Forelimb muscle (tissue), 1 donor: ENCODE data around the gene GAB4. TPM values are rescaled to one million over a fixed set of nuclear protein-coding genes. Genes with fewer than 3 reads are reported as not detected.
"Not testable (repeated sequence)": the region's sequence is repeated elsewhere in the genome, so short reads cannot be mapped to it uniquely, and the experiment has no call there.

Experiments
- DNase-seq: peaks from one replicate; pipeline ENCODE4 v3.0.0-alpha.2; 2013; ENCODE audit warnings: low read depth
- polyA plus RNA-seq: library from polyadenylated mRNA; unstranded; fragments of 120-200 nt; gene quantifications from one replicate; pipeline ENCODE4 v1.2.1, GENCODE V29; 2013; ENCODE audit not compliant: insufficient read length

Gene GAB4
- polyA plus RNA-seq, 1 donor, result not detected

DNA sequence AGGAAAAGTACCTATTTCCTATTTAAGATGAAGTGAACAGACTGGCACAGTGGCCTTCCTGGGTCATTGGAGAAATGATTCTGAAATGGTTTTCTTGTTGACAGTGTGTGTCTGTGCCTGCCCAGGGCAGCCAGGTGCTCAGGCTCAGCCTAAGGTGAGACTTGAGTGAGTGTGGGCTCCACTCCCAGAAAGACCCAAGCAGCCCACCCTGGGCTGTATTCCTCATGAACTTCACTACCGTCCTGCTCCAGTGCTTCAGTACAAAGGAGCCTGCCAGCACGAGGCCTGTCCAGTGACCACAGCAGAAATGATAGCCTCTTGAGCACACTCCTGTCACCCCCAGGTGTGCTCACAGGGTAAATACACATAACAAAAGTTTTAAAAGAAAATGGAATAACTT lies 49.5 kb downstream of the GAB4 start:
- DNase-seq, result no peak

GRCh38 chr22:16957781-16958180 lies 50.2 kb downstream of the GAB4 start:
- no peak for DNase-seq

- no peak for DNase-seq
These were observed 51.7 kb downstream of the GAB4 start for GRCh38 chr22:16956290-16956689.

GRCh38 chr22:16955678-16956210 lies 52.3 kb downstream of the GAB4 start:
- no peak for DNase-seq

DNA sequence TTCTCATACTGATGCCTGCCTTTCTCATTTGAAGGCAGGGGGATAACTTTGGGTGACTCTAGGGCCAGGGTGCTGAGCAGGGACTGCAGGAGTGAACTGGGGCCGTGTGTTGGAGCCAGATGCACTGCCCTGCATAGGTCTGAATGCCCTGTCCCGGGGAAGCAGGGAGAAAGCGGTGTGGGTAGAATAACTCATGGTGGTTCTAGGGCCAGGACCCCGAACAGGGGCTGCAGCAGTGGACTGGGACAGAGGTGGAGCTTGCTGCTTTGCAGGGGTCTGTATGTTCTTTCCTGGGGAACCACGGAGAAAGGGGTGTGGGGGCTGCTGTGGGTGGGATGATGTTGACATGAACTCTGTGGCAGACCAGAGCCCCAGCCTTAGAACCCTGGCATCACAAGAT lies 52.9 kb downstream of the GAB4 start:
- DNase-seq, result no peak

DNA sequence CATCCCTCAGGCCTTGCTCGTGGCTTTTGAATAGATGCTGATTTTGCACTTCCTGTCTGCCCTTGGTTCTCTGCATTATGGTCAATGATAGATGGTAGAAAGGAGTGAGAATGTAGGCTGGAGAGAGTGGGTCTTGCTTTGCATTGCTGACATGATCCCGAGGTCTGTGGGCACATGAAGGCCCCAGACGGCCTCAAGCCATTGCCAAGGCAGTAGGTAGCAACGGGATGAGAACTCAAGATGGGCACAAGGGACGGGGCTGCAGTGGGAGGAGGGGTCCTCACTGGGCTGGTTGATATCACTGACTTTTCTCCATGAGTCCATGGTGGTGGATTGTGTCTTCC lies 54.0 kb downstream of the GAB4 start:
- DNase-seq, result no peak

- DNase-seq, result no peak
These were observed 54.6 kb downstream of the GAB4 start for GRCh38 chr22:16953206-16954059.

DNA sequence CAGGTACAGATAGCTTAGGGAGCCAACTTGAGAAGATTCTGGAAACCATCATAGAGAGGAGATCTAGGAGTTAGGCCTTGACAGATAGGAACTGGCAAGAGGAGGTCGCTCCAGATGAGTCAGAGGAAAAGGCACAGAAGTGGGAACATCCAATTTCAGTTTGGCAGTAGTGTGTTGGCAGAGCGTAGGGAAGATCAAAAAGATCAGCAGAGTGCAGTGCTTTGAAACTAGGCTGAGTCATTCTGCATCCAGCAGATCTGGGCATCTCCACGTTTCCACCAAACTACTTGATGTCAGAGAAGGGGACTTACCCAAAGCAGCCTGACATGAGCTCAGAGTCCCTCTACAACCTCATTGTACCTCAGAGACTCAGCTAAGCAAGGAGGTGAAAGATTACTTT lies 58.5 kb downstream of the GAB4 start:
- no peak for DNase-seq

DNA sequence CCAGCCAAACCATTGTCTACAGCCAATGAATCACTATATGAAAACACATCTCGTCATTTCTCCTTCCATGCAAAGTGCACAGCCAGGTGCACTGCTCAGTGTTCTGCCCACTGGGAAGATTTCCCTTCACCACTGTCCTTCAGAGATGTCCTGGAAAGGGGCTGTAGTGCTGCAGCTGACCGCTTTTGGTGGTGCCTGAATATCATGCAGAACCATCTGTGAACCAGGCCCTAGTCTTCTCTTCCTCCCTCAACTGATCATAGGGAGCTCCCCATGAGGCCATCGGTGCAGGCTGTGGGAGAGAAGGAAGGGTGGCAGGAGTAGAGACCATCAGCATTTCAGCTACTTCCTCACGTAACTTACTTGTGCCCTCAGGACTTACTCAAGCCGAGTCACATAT lies 70.2 kb downstream of the GAB4 start:
- no peak for DNase-seq

GRCh38 chr22:16937209-16937608 lies 70.8 kb downstream of the GAB4 start:
- not testable (repeated sequence) for DNase-seq

GRCh38 chr22:16936625-16937024 lies 71.4 kb downstream of the GAB4 start:
- DNase-seq, result no peak

DNA sequence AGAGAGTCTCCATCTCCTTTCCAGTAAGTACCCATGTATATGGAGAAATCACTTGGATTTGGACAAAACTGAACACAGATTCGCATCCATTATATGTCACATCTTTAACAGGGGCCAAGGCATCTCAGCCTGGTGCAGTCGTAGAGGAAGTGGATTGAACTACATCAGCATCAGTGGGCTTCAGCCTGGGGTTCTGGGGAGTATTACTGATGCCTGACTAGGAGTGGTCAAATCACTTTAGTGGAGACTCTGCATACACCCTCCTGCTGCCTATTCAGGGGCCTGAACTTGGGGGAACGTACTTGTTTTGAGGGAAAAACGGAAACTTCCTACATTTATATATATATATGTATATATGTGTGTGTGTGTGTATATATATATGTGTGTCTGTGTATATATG lies 72.8 kb downstream of the GAB4 start:
- DNase-seq, result no peak

- DNase-seq, result no peak
These were observed 74.4 kb downstream of the GAB4 start for GRCh38 chr22:16933291-16934282.

DNA sequence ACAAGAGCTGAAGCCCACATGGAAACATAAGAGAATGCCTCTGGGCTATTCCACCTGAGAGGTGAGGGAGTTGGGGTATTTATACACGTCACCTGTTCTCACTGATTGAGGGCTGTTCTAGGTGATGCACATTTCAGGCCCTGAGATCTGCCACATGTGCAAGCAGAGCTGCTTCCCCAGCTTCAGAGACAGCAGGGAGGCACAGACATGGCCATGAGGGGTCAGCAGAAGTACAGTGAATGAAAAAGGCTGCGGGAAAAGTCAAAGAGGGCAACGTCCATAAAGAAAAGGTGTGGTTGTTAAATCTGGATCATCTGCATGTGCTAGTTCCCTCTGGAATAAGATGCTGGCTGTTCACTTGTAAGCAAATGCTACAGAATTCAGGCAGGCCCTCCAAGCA lies 75.4 kb downstream of the GAB4 start:
- no peak for DNase-seq

- DNase-seq, result no peak
These were observed 82.5 kb downstream of the GAB4 start for GRCh38 chr22:16925407-16925966.

GRCh38 chr22:16922706-16923105 lies 85.3 kb downstream of the GAB4 start:
- DNase-seq, result no peak

DNA sequence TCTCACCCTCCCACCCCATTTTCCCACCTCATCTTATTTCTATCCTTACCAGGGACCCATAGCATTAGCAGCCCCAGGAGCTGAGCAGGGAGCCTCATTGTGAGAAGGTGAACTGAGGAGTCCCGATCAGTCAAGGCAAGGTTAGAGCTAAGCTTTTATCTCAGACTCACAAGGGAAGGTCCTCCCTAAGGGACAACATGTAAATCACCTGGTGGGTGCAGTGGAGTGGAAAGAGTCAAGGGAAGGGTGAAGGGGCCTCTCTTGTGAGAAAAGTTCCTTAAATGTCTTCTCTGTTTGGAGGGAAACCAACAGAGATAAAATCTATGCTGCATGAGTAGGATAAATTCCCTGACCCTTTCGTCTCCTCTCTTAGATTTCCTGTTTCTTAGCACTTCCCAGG lies 85.9 kb downstream of the GAB4 start:
- DNase-seq, result no peak

DNA sequence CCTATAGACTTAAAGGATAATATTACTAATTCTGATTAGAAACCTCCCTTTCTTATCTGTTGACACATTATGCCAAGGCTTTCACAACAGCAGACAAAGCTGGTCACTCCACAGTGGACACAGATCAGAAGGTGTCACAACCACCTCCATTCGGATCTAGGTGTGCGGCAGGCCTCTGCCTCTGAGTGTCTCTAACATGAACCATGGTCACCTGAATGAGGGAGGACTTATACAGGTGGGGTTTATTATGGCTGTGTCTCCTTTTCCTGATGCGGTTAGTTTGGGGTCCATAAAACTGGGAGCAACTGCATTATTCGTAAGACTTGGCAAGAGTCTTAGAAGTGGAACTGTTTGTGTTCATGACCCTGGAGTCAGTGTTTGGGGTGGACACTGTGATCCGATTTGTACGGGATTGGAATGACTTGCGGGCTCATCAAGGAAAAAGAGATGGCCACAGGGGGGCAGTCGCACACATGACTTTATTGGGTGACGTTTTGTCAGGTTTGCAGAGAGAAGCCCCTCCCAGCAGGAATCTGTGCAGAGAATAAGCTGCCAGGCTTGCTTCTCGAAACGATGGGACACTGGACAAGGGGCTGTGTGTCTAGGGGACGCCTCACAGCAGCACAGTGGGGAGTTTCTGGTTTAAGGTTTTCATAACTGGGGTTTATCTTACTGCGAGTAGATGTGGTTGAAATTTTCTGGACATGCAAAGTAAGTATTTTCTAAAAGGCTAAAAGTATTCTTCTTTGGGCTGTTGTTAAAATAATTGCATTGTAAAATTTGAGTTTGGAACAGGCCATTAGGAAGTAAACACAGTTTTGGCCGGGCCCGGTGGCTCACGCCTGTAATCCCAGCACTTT lies 90.6 kb downstream of the GAB4 start:
- peak; percentile 19 for DNase-seq

- DNase-seq, result no peak
These were observed 92.3 kb downstream of the GAB4 start for GRCh38 chr22:16915701-16916100.

DNA sequence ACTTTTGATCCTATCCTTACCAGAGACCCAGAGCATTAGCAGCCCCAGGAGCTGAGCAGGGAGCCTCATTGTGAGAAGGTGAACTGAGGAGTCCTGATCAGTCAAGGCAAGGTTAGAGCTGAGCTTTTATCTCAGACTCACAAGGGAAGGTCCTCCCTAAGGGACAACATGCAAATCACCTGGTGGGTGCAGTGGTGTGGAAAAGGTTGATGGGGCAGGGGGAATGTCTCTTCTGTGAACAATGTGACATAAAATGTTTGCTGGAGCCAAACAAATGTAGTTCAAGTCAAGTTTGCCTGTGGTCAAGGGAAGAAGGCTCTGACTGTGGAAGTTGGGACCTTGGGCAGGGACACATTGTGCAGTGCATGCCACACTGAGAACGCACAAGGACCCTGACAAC lies 93.1 kb downstream of the GAB4 start:
- not testable (repeated sequence) for DNase-seq

DNA sequence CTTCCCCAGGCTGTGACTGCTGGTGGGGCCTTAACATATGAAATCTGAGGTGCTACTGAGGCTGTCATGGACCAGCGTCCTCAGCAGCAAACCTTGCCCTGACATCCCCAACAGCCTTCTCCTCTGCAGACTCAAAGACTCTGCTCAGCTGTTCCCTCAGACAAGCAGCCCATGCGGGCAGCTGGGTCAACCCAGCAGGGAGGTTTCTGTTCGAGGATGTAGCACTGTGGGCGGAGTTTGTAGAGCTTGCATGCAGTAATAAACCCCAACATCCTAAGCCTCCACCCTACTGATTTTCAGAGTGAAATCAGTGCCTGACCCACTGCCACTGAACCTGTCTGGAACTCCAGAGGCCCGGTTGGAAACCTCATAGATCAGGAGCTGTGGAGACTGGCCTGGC lies 94.0 kb downstream of the GAB4 start:
- DNase-seq, result no peak
